Activated naive CD4-positive, alpha-beta T cell treated with anti-CD3 and anti-CD28 coated beads, Interleukin-2, amount 10 ng/mL, durations not matched to agents 7 days and 5 days (primary cell): Measurements from ENCODE around the gene OCLN.
"Not testable (repeated sequence)": the region's sequence is repeated elsewhere in the genome, so short reads cannot be mapped to it uniquely, and the experiment has no call there.

Source experiments
- CTCF ChIA-PET: fragments of 350-600 bp; sonication (Branson Sonifier 250); formaldehyde crosslinking; loops from one replicate; lab custom pipeline; 2021; ENCODE audit warnings: antibody characterized with exemption; lab: Charles Lee
- DNase-seq: peaks from one replicate; pipeline ENCODE4 v3.0.0-alpha.2; 2020
- H3K27ac Mint-ChIP-seq: one replicate; pipeline ENCODE4 v1.8.0; 2021; ENCODE audit warnings: mild to moderate bottlenecking, moderate library complexity, mixed read lengths
- H3K27me3 Mint-ChIP-seq: one replicate; pipeline ENCODE4 v1.8.0; 2021; ENCODE audit warnings: mild to moderate bottlenecking, mixed read lengths
- H3K36me3 Mint-ChIP-seq: one replicate; pipeline ENCODE4 v1.8.0; 2021; ENCODE audit warnings: mixed read lengths
- H3K4me1 Mint-ChIP-seq: one replicate; pipeline ENCODE4 v1.8.0; 2021; ENCODE audit warnings: mixed read lengths
- H3K4me3 Mint-ChIP-seq: one replicate; pipeline ENCODE4 v1.8.0; 2021; ENCODE audit warnings: mild to moderate bottlenecking, moderate library complexity, mixed read lengths
- H3K9me3 Mint-ChIP-seq: one replicate; pipeline ENCODE4 v1.8.0; 2021; ENCODE audit warnings: mixed read lengths

OCLN gene

GRCh38 chr5:69601947-69602346, 109.4 kb downstream of the OCLN start:
- DNase-seq, CTCF ChIA-PET, H3K9me3 Mint-ChIP-seq, H3K27me3 Mint-ChIP-seq, H3K27ac Mint-ChIP-seq, H3K4me1 Mint-ChIP-seq, H3K36me3 Mint-ChIP-seq, H3K4me3 Mint-ChIP-seq: not testable (repeated sequence)

- H3K27me3 Mint-ChIP-seq, H3K27ac Mint-ChIP-seq, H3K9me3 Mint-ChIP-seq, H3K36me3 Mint-ChIP-seq, H3K4me3 Mint-ChIP-seq, H3K4me1 Mint-ChIP-seq, DNase-seq, CTCF ChIA-PET: not testable (repeated sequence)
Measured at GRCh38 chr5:69606839-69607238, 114.2 kb downstream of the OCLN start.
